Stimulated activated CD8-positive, alpha-beta memory T cell treated with anti-CD3 and anti-CD28 coated beads, Interleukin-7, amount 100 ng/mL, for 48 hours (primary cell): Measurements from ENCODE around the gene SGPL1.
"Not testable (repeated sequence)": the region's sequence is repeated elsewhere in the genome, so short reads cannot be mapped to it uniquely, and the experiment has no call there.

ENCODE experiments used
- DNase-seq, 2 donors: peaks; one replicate each; pipeline ENCODE4 v3.0.0-alpha.2; 2020; ENCODE audit warnings: low read depth in 1 of 2; ENCODE audit errors: extremely low read depth in 1 of 2

The SGPL1 gene

DNA sequence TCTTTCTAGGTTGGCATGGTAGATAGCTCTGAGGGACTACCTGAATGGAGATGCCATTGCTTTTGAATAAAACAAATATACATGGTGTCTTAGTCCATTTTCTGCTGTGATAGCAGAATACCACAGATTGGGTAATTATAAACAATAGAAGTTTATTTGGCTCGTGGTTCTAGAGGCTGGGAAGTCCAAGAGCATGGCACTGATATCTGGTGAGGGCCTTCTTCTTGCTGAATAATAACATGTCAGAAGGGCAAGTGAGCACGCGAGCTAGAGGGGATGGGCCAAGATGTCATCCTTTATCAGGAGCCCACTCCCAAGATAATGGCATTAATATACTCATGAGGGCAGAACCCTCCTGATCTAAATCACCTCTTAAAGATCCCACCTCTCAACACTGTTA is 21.9 kb downstream of the SGPL1 start:
- no peak for DNase-seq

DNA sequence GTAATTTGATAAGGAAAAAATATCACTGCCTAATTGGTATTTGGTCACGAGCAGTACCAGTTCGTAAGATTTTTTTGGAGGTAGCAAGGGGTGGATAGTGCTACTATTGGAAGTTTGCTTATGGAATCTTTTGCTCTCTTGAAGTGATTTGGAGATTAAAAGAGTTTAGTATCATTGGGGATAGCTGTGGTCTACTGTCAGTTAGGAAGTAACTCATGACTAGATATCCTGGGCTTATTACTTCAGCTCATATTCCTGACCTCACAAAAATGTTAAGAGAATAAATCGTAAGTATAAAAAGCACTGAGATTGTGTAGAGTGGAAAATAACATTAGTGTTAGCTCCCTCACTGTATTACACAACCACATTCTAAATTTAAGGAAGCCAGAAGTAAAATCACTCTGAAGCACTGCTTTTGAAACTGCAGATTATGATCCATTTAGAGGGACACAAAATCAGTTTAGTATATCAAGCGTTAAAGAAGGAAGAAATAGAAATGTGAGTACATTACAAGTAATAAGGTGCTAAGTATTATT is 22.6 kb downstream of the SGPL1 start:
- no peak for DNase-seq

DNA sequence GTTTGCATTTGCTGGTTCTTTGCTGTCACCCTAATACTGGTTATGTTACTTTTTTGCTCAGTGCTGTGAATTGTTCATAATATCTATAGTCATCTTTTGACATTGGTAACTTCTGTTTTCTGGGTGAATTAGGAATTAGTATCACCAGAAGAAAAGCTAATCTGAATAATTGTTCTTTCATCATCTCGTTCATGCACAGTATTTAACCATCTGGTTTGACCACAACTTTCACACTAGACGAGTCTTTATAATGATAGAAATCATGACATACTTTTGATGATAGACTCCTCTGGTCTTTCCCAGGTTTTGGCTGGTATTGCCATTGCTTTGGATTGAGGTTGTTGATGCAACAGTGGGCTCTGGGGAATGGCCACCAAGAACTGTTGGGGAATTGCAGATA is 25.1 kb downstream of the SGPL1 start:
- no peak for DNase-seq

DNA sequence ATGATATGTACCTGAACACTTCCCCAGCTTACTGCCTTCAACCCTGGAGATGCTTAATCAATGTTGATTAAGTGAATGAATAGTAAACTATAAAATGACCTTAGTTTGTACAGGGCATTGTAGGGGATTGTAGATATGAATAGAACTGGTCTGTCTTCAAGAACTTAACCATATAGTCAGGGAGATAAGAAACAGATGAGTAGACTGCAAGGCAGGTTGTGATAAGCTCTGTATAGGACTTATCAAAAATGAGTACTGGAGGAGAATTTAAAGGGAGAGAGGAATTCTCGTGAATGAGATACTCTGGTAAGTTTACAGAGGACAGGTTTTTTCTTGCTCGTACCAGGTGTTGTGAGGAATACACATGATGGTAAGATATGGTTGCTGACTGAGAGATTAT is 27.6 kb downstream of the SGPL1 start:
- DNase-seq, result no peak

- DNase-seq, result no peak
Measured at GRCh38 chr10:70843776-70844489, 28.2 kb downstream of the SGPL1 start.

DNA sequence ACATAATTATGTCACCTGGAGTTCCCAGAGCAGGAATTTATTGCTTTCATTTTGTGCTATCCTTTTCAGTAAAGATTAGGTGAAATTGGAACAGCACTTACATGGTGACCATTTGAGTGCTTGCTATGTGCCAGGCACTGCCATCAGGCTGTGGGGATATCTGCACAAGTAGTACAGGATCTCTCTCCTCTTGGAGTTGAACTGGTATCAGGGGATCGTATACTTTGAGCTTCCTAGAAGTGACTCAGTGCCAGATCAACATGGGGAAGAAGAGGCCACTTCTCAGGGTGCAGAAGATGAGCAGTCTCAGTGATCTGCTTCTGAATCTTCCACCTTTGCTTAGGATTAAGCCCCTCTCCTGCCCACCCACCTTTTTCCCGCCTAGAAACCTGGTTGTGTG is 29.5 kb downstream of the SGPL1 start:
- DNase-seq, result no peak

DNA sequence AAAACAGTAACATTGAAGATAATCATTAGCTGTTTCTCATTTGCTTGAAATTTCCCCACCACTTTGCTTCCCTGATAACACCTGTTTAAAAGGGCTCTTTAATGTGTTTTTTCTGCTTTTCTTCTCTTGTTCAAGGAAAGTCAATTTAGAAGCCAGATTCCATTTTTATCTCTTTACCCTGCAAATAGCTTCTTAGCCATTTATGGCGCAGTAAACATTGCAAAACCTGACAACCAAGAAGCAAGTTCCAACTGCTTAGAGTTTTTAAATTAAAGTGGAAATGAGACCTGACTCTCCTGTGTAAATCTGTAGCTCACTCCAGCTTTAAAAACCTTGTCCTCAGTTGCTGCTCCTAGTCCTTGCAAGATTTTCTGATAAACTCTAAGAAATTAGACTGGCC is 30.1 kb downstream of the SGPL1 start:
- DNase-seq, result no peak

DNA sequence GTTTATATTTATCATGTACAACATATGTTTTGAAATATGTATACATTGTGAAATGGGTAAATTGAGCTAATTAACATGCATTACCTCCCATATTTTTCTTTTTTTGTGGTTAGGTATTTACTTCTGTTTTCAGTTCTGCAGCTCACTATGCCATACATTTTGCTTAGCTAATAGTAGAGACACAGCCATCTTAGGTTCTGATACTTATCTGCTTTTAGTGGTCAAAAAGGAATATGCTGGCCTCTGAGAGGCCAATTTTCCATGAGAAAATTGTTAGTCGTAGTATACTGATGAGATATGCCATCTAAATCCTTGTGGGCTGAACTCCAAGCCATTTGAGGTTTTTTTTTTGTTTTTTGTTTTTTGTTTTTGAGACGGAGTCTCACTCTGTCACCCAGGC is 31.0 kb downstream of the SGPL1 start:
- no peak for DNase-seq

GRCh38 chr10:70847659-70848360 is 32.1 kb downstream of the SGPL1 start:
- no peak for DNase-seq

DNA sequence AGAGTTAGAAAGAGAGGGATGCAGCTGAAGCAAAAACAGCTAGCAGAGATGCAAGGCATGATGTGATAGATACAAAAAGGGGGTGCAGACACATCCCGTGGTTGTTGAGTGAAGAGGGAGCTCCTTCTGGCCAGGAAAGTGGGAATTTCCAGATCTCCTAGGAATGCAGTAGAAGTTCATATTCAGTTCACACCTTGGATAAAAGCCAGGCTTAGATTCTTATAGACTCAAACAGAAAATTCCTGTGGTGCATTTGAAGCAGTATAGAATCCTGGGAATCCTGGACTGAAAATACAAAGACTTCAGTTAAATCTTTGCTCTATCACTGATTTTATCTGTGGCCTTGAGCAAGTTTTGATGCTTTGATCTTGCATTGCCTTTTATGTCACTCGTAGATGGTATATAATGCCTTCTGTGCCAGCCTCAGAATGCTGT is 33.9 kb downstream of the SGPL1 start:
- DNase-seq, result no peak

- no peak for DNase-seq
Measured at GRCh38 chr10:70850097-70850496, 34.3 kb downstream of the SGPL1 start.

- no peak for DNase-seq
Measured at GRCh38 chr10:70851597-70852475, 36.1 kb downstream of the SGPL1 start.

DNA sequence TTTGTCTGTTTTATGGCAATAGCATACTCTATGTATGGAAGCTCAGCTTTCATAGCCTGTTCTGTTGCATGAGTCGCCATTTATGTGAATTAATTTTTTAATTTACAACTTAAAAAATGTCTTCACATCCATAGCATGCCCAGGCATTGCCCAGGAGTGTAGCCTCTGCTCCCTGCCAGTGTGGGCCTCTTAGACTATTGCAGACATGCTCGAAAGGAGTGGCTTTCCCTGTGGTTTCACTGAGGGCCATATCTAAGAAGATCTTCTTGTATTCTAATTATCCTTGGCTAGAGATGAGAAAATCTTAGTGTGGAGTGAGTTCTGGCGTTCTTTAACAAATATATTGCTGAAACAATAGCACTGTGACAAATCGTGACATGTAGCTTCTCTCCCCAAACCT is 37.3 kb downstream of the SGPL1 start:
- DNase-seq, result no peak

DNA sequence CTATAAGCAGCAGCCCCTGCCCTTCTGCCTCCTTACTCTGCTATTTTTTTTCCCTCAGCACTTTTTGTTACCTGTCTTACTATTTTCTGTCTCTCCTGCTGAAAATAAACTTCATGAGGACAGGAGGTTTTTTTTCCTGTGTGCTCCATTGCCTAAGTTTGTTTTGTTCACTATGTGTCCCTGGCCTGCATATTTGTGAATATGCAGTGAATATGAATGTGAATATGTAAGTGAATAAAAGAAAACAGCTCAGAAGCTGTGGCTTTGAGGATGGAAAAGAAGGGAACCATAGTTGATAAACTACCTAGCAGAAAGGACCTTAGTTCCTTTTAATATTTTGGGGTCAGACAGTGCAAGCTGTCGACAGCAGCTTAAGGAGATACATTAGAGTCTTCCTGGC is 37.7 kb downstream of the SGPL1 start:
- no peak for DNase-seq

- no peak for DNase-seq
Measured at GRCh38 chr10:70856454-70856853, 40.7 kb downstream of the SGPL1 start.

DNA sequence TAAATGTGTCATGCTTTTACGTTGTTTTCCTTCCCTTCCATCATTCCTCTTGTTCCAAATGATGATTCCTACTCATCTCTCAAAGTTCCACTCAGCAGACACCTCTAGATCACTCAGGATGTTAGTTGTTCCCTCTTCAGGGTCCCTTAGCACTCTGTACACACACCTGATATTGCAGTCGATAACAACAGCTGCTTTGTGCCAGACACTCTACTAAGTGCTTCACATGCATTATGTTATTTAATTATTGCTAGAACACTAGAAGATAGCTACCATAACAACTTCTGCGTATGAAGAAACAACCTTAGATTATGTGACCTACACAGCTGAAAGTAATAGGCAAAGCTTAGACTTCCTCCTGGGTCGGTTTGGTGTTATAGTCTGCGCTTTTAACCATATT is 43.0 kb downstream of the SGPL1 start:
- no peak for DNase-seq

GRCh38 chr10:70861495-70862197 is 45.9 kb downstream of the SGPL1 start:
- DNase-seq, result not testable (repeated sequence)

GRCh38 chr10:70863470-70864160 is 47.9 kb downstream of the SGPL1 start:
- no peak for DNase-seq

DNA sequence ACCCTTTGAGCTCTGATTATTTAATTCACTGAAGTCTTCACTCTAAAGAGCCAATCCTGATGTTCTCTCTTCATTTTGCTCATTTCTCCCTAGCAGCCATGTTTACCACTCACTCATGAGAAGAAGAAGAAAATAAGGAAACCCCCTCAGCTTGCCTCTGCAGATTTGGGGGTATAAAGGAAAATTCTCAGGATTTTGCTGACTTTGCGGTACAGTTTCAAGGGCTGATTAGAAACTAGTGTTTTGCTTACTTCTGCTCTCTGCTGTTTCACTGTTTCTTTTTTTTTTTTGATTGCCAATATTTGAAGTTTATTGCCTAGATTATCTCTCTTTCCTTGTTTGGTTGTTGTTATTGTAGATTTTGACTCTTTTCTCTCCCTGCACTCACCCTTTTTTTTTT is 49.2 kb downstream of the SGPL1 start:
- no peak for DNase-seq

DNA sequence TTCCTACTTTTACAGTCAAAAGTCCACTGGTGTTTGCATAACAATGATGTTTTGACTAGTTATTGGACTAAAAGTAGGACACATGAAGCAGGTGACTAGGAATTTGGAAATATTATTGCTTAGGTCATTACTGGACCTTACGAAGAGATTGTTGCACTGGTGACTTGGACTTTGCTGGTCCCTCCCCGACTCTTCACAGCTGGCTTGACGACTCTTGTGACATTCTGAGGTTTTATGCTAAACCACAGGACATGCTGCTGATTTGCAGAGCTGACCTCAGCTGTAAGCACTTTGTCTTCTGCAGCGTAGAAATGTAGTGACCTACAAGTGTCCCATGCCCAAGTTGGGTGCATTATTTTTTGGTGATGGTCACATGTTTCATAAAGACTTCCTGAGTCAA is 50.7 kb downstream of the SGPL1 start:
- no peak for DNase-seq
